GM21576 (cell line): Measurements from ENCODE around the gene HDAC10.
"Not testable (repeated sequence)": the region's sequence is repeated elsewhere in the genome, so short reads cannot be mapped to it uniquely, and the experiment has no call there.

ENCODE experiments used
- ATAC-seq: cut with Tn5 transposase; IDR thresholded peaks from one replicate; pipeline ENCODE4 v1.9.1; 2021; ENCODE audit warnings: mild to moderate bottlenecking, moderate library complexity; ENCODE audit not compliant: unreplicated experiment

Gene HDAC10

DNA sequence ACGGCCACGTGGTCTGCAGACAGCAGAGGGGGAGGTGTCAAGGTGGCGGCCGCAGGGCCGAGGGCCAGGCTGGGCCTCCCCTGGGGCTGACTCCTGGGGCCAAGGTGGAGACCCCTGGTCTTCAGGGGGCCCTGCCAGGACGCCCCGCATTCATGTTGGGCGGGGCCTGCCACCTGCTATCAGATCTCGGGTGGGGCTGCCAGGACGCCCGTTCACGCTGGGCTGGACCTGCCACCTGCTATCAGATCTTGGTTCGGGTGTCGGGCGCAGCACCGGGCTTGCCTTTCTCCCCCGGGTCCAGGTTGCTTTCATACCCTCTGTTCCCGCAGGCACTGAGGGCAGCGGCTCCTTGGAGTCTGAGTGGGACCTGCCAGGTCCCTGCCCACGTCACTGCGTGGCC lies 35.2 kb upstream of the HDAC10 start:
- no peak for ATAC-seq

DNA sequence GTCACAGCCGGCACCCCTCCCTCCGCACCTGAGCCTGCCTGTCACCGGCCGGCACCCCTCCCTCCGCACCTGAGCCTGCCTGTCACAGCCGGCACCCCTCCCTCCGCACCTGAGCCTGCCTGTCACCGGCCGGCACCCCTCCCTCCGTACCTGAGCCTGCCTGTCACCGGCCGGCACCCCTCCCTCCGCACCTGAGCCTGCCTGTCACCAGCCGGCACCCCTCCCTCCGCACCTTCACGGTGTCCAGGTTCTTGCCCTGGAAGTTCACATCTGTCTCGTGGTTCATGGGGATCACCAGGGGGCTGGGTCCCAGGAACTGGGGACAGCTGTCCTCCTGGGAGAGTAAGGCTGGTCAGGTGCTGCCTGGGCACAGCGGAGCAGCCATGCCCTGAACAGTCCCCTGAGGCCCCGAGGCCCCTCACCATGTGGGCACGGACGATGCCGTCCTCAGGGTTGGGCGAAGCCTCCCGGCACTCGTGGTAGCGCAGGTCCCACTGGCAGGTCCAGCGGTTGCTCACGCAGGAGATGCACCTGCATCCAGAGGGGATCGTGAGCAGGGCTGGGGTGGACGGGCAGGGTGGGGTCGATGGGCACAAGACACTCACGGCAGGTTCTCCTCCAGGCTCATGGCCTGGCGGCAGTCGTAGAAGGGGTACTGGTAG lies 34.6 kb upstream of the HDAC10 start:
- no peak for ATAC-seq

DNA sequence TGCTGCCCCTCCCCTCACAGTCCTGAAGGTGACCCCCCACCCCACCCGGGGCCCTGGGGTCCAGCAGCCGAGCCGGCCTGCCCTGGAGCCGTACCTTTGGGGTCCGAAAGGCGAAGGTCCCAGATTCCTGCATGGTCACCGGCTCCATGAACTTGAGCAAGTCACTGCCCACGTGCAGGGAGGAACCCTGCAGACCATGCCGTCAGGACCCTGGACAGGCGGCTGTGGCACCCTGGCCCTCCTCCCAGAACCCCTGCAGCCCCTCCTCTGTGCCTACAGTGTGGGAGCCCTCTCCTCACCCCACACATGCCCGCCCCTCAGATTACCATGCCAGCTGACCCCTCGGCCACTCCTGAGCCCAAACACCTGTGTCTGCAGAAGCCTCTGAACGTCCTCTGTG lies 33.4 kb upstream of the HDAC10 start:
- no peak for ATAC-seq

DNA sequence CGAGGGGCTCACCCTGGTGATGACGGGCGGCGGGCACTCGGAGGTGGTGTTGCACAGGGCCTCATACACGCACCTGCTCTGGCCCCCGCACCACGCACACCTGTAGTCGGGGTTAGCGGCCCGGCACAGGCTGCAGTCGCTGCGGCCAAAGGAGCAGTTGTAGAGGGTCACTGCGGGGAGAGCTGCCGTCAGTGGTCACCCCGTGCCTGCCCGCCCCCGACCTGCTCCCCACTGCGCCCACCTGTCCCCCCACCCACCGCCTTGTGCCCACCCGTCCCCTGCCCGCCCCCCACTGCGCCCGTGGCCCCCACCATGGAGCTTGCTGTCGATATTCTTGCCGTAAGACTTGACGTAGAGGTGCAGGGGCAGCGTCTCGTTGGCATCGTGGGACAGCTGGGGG lies 32.8 kb upstream of the HDAC10 start:
- ATAC-seq: no peak

DNA sequence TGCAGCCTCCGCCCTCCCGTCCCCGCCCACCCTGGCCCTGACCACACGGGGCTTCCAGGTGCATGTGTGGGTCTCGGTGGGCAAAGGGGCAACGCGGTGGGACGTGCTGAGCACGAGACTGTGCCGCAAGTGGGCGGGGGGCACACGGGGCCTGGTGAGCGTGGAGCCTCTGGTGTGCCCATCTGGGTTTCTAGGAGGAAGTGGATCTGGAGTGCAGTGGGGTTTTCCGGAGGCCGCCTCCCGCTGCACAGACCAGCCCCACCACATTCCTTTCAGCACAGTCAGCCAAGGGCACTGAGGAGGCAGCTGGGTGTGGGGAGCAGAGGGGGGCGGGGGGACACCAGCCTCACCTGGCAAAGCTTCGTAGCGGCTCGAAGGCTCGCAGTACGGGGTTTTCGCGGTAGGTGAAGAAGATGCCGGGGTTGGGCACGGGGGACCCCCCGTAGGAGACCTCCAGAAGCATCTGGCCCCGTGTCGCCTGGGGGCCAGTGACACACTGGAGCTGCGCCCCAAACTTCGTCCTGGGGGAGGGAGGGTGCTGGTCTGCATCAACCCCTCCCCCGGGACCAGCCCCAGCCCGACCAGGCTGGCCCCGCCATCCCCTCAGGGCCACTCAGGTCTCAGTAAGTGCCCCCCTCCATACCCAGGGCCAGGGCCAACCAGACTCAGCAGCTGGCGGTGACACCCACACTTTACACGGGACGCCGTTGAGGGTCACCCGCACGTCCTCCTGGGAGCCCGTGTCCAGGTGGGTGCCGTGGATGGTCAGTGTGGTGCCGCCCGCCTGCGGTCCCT lies 31.5 kb upstream of the HDAC10 start:
- ATAC-seq: no peak

DNA sequence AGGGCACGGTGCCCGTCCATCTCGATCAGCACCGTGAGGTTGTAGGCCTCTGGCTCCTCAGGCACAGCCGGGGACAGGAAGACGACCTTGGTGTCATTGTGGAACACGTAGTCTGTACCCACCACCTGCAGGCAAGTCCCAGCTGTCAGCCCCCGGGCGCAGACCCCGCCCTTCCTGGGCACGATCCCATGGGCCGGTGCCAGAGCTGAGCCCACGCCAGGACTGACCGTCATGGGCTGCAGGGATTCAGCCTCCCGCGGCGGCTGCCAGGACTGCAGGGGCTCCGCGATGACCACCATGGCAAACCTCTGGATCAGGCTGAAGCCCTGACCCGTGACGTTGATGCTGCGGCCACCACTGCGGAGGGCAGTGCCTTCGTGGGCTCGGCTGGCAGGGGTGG lies 30.9 kb upstream of the HDAC10 start:
- ATAC-seq: no peak

DNA sequence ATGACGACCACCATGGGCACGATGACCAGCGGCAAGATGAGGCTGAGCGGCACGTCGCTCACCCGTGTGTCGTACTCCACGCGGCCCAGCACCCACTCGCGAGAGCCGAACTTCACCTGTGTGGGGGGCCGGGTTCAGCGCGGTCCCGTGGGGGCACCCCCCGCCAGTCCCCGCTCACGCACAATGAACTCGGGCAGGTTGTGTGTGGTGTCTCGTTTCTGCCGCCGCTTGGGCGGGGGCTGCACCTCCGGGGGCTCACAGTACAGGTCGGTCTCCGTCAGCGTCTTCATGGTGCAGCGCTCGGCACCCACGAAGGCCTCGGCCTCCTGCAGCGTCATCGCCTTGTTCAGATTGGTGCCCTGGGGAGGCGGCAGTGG lies 30.3 kb upstream of the HDAC10 start:
- ATAC-seq: no peak

DNA sequence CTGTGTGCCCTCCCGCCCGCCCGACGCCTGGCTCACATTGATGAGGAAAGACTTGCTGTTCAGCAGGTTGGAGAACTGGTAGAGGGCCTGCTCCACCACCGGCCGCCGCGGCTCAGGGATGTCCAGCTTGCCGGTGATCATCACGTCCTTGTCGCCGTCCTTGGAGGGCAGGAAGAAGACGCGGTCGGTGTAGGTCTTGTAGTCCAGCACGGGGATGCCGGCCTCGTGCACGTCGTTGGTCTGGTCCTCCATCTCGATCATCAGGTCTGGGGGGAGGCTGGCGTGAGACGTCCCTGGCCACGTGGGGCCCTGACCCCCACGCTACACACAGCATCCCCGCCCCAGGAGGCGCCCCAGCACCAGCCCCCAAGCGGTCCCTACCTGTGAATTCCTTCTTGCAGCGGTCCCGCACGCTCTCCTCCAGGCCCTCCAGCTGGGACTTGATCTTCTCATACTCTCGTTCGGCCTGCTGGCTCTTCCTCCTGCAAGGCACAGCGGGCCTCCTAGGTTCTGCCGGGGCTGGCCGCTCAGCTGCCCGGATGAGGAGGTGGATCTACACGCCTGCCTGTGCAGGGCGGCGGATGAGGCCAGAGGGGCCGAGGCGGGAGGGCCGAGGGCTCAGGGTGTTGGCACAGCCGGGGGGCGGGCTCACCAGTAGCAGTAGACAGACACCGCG lies 29.8 kb upstream of the HDAC10 start:
- ATAC-seq: no peak

DNA sequence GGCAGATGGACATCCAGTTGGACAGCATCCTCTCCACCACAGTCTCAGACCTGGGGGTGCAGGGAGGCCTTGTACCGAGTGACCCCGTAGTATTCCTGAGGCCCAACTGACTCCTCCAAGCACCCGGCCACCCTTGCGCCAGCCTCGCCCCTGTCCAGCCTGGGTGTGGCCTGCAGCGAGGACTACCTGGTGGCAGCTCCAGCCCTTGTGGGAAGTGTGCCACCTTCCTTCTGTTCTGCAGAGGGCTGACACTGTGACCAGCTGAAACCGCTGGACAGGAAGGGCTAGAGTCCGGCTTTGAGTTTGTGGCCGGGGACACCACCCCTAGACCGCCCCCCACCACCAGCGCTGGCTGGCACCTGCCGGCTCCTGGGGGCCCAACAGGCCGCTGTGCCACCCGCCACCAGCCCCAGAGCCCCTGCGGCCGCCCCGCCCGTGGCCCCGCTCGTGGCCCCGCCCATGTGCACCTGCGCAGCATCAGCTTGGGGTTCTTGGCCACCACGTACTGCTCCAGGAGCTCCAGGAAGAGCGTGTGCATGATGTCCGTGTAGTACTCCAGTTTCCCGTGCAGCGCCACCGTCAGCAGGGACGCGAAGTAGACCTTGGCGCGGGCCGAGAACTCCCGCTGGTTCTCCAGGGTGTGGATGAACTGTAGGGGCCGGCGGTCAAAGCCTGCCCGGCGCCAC lies 29.1 kb upstream of the HDAC10 start:
- ATAC-seq: no peak

DNA sequence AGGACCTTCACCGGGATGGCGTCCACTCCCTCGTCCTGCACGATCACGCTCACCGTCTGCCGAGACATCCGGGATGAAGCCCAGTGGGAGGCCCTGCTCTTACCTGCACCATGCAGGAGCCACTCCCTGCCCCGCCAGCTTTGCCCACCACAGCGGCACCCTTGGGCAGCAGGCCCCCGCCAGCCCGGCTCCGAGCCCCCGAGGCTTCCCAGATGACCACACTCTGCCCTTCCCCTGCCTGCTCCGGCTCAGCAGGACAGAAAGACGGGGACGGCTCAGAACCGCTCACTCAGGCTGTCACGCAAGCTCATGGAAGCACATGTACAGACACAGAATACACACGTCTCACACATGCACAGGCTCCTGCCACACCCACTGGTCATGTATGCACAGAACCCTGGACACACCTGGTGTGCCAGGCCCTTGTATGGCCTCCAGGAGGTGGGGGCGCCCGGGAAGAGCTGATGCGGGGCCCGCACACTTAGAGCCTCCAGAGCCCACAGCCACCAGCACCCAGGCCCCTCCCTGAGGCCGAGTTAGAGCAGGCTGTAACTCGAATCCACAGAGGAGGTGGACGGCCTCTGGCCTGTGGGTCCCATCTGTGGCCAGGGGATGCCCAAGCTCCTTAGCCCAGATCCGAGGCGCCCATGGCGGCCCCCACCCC lies 28.0 kb upstream of the HDAC10 start:
- ATAC-seq: no peak

DNA sequence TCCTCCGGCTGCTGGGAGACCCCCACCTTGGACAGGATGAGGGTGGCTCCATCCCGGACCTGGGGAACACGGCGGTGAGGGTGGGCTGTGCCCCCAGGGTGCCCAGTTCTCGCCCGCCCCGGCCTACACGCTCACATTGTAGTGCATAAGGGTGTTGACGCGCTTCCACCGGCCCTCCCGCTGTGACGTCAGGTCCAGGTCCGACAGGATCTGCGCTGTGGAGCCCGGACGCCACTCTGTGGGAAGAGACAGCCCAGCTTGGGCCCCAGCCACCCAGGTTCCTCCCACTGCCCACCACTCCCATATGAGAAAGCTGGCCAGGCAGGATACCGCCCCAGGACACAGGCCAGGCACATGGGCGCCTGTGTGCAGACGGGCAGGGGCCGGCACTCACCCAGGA lies 27.4 kb upstream of the HDAC10 start:
- ATAC-seq: no peak

DNA sequence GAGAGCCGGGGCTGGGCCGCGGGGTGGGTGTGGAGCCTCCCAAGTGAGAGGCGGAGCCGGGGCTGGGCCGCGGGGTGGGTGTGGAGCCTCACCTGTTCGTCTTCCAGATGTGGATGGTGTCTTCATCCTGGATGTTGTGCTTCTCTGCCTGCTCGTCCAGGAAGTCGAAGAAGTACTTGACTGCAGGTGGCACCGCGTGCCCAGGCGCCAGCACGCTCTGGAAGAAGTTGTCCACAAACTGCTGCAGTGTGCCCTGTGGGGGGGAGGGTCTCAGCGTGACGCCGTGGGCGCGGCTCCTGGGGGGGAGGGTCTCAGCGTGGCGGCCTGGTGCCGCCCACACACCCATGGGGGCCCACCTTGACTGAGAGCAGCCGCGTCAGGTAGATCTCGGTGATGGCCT lies 26.7 kb upstream of the HDAC10 start:
- no peak for ATAC-seq

DNA sequence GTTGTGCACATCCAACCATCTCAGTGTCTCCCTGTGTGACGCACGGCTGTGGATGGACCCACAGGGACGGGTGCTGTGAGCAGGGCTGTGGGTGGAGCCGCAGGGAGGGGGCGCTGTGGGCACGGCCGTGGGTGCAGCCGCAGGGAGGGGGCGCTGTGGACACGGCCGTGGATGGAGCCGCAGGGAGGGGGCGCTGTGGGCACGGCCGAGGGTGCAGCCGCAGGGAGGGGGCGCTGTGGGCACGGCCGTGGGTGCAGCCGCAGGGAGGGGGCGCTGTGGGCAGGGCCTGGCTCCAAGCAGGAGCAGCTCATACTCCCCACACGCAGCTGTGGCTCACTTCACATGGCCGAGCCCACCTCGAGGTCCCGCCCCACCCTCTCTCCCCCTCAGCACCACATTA lies 25.1 kb upstream of the HDAC10 start:
- peak; percentile 74 for ATAC-seq

DNA sequence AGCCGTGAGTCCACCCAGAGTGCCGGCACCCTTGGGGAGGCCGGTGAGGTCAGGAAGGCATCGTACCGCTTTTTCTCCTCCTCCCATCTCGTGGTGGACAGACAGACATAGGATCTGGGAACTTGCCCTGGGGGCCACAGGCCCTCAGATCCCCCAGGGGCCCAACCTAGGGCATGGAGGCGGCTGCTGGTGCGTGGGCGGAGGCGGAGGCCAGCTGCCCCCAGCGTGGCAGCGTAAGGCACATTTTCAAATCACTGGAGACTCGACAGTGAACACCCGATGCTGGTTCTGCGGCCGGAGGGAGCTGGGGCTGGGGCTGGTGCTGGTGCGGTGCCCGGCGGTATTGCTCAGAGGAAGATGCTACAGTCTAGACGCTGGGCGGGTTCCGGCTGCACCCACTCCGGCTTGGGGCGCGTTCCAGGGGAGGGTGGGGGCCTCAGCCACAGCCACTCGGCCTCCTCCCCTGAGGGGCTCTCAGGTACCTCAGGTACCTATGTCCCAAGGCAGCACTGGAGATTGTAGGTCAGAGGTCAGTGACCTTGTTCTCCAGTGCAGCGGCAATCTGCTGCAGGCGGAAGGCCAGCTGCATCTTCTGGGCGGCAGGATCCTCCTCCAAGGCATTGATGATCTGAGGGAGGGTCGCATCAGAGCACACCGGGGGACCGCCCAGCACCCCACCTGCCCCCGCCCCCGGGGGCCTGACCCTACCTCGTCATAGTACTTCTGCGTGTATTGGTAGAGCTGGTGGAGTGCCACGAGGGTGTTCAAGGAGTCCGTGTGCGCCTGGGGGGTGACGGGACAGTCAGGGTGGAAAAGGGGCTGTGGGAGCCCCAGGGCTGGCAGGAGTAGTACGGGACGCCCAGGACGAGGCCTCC lies 24.4 kb upstream of the HDAC10 start:
- ATAC-seq: no peak

DNA sequence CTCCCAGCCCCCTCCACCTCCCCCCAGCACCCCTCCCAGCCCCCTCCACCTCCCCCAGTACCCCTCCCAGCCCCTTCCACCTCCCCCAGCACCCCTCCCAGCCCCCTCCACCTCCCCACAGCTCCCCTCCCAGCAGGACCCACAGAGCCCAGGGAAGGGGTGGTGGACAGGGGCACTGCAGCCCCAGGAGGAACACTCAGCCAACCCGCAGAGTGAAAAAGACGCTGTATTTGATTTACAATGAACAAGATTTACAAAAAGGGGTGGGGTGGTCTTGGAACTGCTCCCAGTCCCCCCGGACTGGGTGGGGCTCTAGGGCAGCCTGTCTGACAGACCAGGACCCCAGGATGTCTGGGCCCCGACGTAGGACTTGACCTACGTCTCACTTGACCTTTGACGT lies 23.7 kb upstream of the HDAC10 start:
- no peak for ATAC-seq

DNA sequence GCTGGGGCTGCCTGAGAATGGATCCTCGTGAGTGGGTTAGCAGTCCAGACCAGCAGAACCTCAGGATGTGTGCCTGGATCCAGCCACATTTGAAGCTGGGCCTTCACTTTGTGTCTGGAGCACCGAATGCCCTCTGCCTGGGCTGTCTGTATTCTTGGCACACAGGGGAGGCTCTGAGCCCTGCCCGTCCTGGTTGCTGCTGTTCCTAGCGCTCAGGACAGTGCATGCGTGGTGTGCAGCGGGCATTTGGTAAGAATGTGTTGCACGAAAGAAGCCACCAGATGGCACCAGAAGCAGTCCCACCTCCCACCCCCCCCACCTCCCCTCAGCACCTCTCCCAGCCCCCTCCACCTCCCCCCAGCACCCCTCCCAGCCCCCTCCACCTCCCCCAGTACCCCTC lies 23.2 kb upstream of the HDAC10 start:
- ATAC-seq: no peak

DNA sequence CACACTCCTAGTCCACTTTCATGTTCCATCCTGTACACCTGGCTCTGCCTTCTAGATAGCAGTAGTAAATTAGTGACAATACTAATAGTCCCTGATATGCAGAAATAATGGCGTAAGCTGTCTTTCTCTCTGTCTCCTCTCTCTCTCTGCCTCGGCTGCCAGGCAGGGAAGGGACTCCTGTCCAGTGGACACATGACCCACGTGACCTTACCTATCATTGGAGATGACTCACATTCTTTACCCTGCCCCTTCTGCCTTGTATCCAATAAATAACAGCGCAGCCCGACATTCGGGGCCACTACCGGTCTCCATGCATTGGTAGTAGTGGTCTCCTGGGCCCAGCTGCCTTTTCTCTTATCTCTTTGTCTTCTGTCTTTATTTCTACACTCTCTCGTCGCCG lies 22.7 kb upstream of the HDAC10 start:
- ATAC-seq: not testable (repeated sequence)

DNA sequence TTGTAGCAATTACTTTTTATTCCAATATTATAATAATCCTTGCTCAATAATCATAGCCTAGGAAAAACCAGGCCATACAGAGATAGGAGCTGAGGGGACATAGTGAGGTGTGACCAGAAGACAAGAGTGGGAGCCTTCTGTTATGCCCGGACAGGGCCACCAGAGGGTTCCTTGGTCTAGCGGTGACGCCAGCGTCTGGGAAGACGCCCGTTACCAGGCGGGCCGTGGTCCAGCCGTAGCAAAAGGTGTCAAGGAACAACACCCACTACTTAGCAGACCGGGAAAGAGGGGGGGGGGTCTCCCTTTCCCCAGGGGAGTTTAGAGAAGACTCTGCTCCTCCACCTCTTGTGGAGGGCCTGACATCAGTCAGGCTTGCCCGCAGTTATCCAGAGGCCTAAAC lies 22.3 kb upstream of the HDAC10 start:
- ATAC-seq: not testable (repeated sequence)

DNA sequence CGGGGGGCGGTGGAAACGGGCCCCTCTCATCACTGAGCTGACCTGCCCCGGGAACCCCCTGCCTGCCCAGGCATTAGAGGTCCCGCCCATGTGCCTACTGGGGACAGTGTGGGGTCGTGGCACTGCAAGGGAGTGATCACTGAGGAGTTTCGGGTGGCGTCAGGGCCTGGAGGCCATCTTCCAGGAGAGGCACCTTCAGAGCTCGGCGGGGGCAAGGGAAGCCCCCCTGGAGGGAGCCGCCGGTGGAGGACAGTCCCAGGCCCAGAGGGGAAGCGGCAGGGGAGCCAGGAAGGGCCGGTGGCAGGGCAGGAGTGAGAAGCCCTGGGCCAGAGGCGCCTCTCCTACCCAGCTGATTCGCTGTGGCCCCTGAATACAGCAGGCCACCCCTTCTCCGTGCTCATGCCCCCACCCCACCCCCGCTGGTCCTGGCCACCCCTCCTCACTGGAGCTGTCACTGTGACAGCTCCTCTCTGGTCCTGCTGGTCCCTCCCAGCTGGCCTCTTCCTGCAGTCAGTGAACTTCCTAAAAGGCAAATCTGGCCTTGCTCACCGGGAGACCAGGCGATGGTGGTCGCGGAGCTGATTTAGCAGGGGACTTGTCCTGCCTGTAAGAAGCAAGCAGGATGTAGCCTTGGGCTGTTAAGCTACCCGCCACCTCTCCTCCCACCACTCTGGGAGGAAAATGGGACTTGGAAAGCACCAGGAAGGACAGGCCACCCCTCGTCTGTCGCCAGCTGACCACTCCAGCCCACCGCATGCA lies 21.2 kb upstream of the HDAC10 start:
- no peak for ATAC-seq
